Measurements from ENCODE around the gene ACTN4.

- no peak for TF ChIP-seq CTCF (IDR thresholded peaks at IDR 0.05)
- no peak for TF ChIP-seq EZH2 (IDR thresholded peaks at IDR 0.05)
- no peak for TF ChIP-seq EZH2phosphoT487 (IDR thresholded peaks at IDR 0.05)
These were observed 3.6 kb downstream of the ACTN4 start for GRCh38 chr19:38650911-38651584.

Data from neural progenitor cell (in vitro differentiated cells).